Measurements from ENCODE around the gene CAMK1D. TPM values are rescaled to one million over a fixed set of nuclear protein-coding genes. Genes with fewer than 3 reads are reported as not detected.

CAMK1D gene
- total and polyA plus RNA-seq, 10 of the 15 experiments (the other 5 are each of a cell fraction or from before 2014, with no cell fraction given), result 2.1 to 35.5 (median 14.7) TPM

GRCh38 chr10:12351889-12352288 is 2.5 kb downstream of the CAMK1D start:
- Histone ChIP-seq H3K4me2 (ENCODE audit: control insufficient read depth, insufficient read depth) (peak overlapping the region; percentile 11; the same call in 1 of the 2 replicates), H3K9me3 (replicated peaks; ENCODE audit: control insufficient read depth, insufficient read depth, low read length) (no peaks in the 10 kb centered on the region), H4K20me1 (ENCODE audit: control insufficient read depth, insufficient read depth) (no peaks in the 10 kb centered on the region), H3K36me3 (ENCODE audit: control insufficient read depth in 2 of 2, insufficient read depth in 2 of 2, low read length in 1 of 2) (no peaks in the 10 kb centered on the region), H3K79me2 (ENCODE audit: control insufficient read depth, insufficient read depth, low read length) (peaks cover 43% of the 10 kb centered on the region), H3K27me3 (replicated peaks in 1 of 2; ENCODE audit: control insufficient read depth in 2 of 2, insufficient read depth in 2 of 2, low read length in 1 of 2) (no peaks in the 10 kb centered on the region), H3K4me3 (0 out of 2 replicates have a peak overlapping the region, but pooled peaks have one; percentile 92), H3K4me1 (ENCODE audit: control insufficient read depth, insufficient read depth, low read length) (peaks cover 46% of the 10 kb centered on the region), H2AFZ (ENCODE audit: control insufficient read depth, low read depth, low read length) (no peak overlapping the region), H3K27ac (ENCODE audit: control insufficient read depth, insufficient read depth) (no peak overlapping the region), H3K9ac (ENCODE audit: control insufficient read depth, insufficient read depth, low read length) (no peak overlapping the region)
- ATAC-seq, result no peak
- SMC1A ChIA-PET (ENCODE audit: uncharacterized antibody, unreplicated experiment), result interaction anchor here (0.6 to 11.7 kb wide), 12 partner anchors 8 to 305 kb away, joined by 3 to 68 read pairs (median 4); no protein-coding TSS in a partner anchor
- in situ Hi-C loops (cut with MboI), result no loop called here
- intact Hi-C loops (cut with micrococcal nuclease; ENCODE audit: unreplicated experiment), result loop anchor here (1.0 to 10.0 kb wide), 5 partner anchors 15 to 363 kb away; no protein-coding TSS in a partner anchor
- no peak for DNase-seq (ENCODE audit: low read depth, low spot score)
- no peak for FAIRE-seq
- 48% methylated on average over 2 of the region's 2 CpGs for WGBS (ENCODE audit: insufficient coverage, insufficient replicate concordance, low lambda C conversion rate, missing lambda C conversion rate)
- CTCF ChIA-PET, result interaction anchor here (1.0 to 6.7 kb wide), 7 partner anchors 15 to 304 kb away, joined by 3 to 63 read pairs (median 4); no protein-coding TSS in a partner anchor
- RAD21 ChIA-PET (ENCODE audit: unreplicated experiment), result interaction anchor here (0.9 to 6.7 kb wide), 9 partner anchors 13 to 305 kb away, joined by 3 to 59 read pairs (median 6); no protein-coding TSS in a partner anchor
- no TSS peak for BruUV-seq (replicated peaks)
- no peak for TF ChIP-seq TBL1XR1 (IDR thresholded peaks at IDR 0.05; ENCODE audit: low read depth, low read length)
- TF ChIP-seq ELK1 (IDR thresholded peaks at IDR 0.05; ENCODE audit: low read depth, low read length), result no peak
- 0 out of 2 replicates have a peak, but pooled peaks have one; percentile 8 for TF ChIP-seq IKZF1 (conservative IDR thresholded peaks at IDR 0.05)
- no peak for TF ChIP-seq RELA (IDR thresholded peaks at IDR 0.05; ENCODE audit: borderline replicate concordance, partially characterized antibody)
- no peak for TF ChIP-seq FOXK2 (IDR thresholded peaks at IDR 0.05)
- no peak for TF ChIP-seq EZH2 (IDR thresholded peaks at IDR 0.05; ENCODE audit: borderline replicate concordance, control insufficient read depth, low read depth, low read length)
- peak; percentile 85; the same call in 1 of the 2 replicates for TF ChIP-seq ZNF217 (IDR thresholded peaks at IDR 0.05)
- no peak for TF ChIP-seq EP300 (IDR thresholded peaks at IDR 0.05; ENCODE audit: borderline replicate concordance in 1 of 2, control insufficient read depth in 1 of 2, low read depth in 2 of 2, low read length in 2 of 2)
- TF ChIP-seq RAD51 (IDR thresholded peaks at IDR 0.05), result no peak
- TF ChIP-seq DPF2 (IDR thresholded peaks at IDR 0.05), result 0 out of 2 replicates have a peak, but pooled peaks have one; percentile 6
- TF ChIP-seq, protein P1, sequence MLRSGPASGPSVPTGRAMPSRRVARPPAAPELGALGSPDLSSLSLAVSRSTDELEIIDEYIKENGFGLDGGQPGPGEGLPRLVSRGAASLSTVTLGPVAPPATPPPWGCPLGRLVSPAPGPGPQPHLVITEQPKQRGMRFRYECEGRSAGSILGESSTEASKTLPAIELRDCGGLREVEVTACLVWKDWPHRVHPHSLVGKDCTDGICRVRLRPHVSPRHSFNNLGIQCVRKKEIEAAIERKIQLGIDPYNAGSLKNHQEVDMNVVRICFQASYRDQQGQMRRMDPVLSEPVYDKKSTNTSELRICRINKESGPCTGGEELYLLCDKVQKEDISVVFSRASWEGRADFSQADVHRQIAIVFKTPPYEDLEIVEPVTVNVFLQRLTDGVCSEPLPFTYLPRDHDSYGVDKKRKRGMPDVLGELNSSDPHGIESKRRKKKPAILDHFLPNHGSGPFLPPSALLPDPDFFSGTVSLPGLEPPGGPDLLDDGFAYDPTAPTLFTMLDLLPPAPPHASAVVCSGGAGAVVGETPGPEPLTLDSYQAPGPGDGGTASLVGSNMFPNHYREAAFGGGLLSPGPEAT (IDR thresholded peaks at IDR 0.05; ENCODE audit: low read depth), result 0 out of 2 replicates have a peak, but pooled peaks have one; percentile 3
- no peak for TF ChIP-seq SIX5 (IDR thresholded peaks at IDR 0.05; ENCODE audit: low read depth, low read length, severe bottlenecking)
- TF ChIP-seq E2F8 (IDR thresholded peaks at IDR 0.05; ENCODE audit: low read depth, partially characterized antibody), result no peak
- POLR2A ChIA-PET, result interaction anchor here (0.6 to 1.8 kb wide), 3 partner anchors 14 to 354 kb away, joined by 3 to 6 read pairs (median 3); no protein-coding TSS in a partner anchor

Measured in GM12878 (cell line).